VCaP (cell line): ENCODE measurements around the gene NDUFB1.

Experiments used
- H3K27ac ChIP-seq: fragments of 450-650 bp; 2 replicates; pipeline ENCODE4 v1.5.1; 2017
- TF ChIP-seq, protein P1 (sequence below): fragments of 450-650 bp; conservative IDR thresholded peaks from 2 replicates; pipeline ENCODE4 v1.5.1; 2017; ENCODE audit warnings: mild to moderate bottlenecking, moderate library complexity

Gene NDUFB1

GRCh38 chr14:92121670-92122350 lies at the start of gene NDUFB1, which contains the start of gene CPSF2:
Gene NDUFB1 (minus strand): TSS chr14:92121706. CDS start chr14:92117637, 4,069 bp downstream.
Gene CPSF2 (plus strand): TSS chr14:92121969. CDS start chr14:92130985, 9,016 bp downstream.
- H3K27ac ChIP-seq, result peak within 1 kb of the TSS; percentile 97
- TF ChIP-seq, protein P1, sequence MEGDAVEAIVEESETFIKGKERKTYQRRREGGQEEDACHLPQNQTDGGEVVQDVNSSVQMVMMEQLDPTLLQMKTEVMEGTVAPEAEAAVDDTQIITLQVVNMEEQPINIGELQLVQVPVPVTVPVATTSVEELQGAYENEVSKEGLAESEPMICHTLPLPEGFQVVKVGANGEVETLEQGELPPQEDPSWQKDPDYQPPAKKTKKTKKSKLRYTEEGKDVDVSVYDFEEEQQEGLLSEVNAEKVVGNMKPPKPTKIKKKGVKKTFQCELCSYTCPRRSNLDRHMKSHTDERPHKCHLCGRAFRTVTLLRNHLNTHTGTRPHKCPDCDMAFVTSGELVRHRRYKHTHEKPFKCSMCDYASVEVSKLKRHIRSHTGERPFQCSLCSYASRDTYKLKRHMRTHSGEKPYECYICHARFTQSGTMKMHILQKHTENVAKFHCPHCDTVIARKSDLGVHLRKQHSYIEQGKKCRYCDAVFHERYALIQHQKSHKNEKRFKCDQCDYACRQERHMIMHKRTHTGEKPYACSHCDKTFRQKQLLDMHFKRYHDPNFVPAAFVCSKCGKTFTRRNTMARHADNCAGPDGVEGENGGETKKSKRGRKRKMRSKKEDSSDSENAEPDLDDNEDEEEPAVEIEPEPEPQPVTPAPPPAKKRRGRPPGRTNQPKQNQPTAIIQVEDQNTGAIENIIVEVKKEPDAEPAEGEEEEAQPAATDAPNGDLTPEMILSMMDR, result no peak

- TF ChIP-seq, protein P1, result no peak
- no peak overlapping the region for H3K27ac ChIP-seq
These were observed 43.5 kb upstream of the NDUFB1 start for GRCh38 chr14:92164958-92165357.

DNA sequence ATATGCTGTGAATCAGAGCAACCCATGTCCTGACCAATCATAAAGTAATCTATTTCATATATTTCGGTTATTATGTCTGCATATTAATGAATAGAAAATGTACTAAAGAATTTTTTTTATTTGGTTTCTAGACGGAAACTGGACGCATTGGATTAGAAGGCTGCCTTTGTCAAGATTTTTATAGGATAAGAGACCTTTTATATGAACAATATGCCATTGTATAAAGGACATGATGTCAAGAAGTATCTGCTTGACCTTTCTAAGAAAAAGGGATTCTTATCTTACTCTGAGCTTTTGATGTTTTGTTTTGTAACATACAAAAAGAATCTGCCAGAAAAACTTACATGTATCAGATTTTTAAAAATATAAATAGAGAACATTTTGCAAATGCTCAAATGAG lies 40.0 kb upstream of the NDUFB1 start:
- H3K27ac ChIP-seq, result no peak overlapping the region
- TF ChIP-seq, protein P1, result no peak

DNA sequence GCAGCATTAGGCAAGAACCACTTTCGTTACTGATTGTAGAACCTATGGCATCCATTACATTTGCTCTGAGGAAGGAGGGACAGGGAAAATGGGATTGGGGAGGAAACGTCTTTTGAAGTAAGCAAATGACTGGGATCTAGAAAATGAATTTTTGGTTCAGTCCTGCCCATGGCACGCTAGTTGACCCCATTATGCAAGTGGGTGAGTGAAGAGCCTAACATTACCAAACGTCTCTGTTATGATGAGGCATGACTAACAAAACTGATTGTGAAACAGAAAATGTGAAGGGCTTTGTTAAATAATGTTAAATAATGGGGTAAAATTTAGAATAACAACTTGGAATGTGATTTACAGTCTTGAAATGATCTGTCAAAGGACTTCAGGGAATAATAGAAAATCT lies 39.1 kb upstream of the NDUFB1 start:
- H3K27ac ChIP-seq, result no peak overlapping the region
- TF ChIP-seq, protein P1, result no peak

- TF ChIP-seq, protein P1, result no peak
- no peak overlapping the region for H3K27ac ChIP-seq
These were observed 32.9 kb upstream of the NDUFB1 start for GRCh38 chr14:92154283-92154942.

DNA sequence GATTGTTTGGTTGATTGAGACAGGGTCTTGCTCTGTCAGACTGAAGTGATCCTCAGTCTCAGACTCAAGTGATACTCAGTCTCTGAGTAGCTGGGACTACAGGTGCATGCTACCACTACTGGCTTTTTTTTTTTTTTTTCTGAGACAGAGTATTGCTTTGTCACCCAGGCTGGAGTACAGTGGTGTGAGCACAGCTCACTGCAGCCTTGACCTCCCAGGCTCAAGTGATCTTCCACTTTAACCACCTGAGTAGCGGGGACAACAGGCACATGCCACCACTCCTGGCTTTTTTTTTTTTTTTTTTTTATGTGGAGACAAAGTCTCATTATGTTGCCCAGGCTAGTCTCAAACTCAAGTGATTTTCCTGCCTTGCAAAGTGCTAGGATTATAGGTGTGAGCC lies 32.1 kb upstream of the NDUFB1 start:
- TF ChIP-seq, protein P1, result no peak
- no peak overlapping the region for H3K27ac ChIP-seq

DNA sequence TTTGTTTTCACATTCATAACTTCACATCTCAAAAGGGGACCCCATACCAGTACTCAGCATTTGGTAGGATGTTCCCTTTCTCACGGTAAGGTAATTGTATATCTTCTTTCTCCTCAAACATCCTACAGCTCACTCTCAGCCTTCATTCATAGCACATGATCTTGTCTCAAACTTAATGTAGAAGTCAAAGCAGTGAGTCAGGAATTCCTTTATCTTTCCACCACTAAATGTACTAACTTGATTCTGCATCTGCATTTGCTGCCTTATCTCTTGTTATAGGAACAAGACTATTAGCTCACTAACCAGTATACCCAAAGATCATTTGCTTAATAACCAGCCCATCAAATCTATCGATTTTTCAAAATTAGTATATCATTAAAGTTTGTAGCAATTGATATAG lies 23.2 kb upstream of the NDUFB1 start:
- TF ChIP-seq, protein P1, result no peak
- no peak overlapping the region for H3K27ac ChIP-seq
